OCI-M1 (cell line): Measurements from ENCODE around the gene PRR3.

Experiments
- DNase-seq: peaks from one replicate; lab custom pipeline; 2025; lab: John Stamatoyannopoulos, UW

Gene PRR3

GRCh38 chr6:30537931-30538330, 19.2 kb upstream of the PRR3 start:
- no peak for DNase-seq

DNA sequence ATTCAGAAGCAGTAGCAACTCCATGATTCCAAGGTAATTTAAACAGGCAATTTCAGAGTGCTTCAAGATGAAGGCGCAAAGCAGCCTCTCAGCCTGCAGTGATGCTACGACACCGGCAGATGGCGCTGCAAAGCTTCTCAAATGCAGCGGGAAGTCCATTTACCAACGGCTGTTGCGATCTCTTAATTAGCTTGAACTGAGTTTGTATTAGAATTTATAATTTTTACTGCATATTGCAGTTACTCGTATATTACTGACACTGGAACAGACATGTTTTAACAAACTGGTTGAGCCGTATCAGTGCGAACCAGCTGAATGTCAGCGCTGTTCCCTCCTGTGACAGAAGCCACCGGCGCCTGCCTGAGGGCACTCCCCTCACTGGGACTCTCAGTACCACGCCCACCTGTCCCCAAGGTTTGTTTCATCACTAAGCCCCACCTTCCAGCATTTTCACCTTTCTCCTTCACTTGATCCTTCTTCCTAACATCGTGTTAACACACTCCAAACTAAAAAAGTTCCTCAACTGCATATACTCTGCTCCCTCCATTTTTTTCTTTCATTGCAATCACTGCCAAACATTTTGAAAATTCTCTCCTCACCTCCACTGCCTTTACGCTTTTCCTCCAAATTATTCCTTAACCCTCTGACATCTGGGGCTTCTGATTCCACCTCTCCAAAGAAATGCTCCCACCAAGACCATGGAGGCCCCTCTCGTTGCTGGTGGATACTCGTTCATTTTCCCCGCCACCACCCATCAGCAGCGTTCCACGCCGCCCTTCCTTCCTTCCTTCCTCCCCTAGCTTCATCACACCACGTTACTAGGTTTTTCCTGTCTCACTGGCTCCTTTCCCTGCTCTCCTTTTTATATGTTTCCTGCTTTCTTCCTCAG, 15.3 kb upstream of the PRR3 start:
- DNase-seq: peak; percentile 94

DNA sequence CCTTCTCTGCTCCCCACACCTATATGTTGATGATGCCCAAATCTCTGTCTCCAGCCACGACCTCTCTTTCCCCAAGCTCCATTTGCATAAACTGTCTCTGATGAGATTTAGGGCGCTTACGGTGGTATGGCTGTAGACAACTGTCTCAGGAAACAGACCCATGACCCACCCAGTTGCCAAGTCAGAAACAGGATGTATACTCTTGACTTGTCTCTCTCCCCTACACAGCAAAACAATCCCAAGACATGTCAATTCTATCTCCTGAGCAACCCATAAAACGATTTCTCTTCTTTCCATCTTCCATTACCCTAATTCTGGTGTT, 14.7 kb upstream of the PRR3 start:
- no peak for DNase-seq

DNA sequence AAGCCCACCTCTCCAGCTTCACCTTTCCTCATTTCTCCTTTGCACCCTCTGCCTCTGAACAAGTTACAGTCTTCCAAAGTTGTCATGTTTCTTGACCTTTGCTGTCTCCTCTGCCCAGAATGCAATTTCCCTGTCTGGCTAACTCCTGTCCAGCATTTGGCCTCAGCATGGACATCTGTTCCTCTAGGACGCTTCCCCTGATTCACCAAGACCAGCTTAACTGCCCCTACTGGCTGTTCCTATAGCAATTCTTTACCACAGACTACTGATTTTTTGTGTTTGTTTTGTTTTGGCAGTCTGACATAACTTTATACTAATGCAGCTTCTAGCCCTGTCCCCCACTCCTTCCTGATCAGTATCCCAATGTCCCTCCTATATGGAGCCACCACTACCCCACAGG, 14.2 kb upstream of the PRR3 start:
- no peak for DNase-seq

- DNase-seq: no peak
Measured at GRCh38 chr6:30543821-30544220, 13.3 kb upstream of the PRR3 start.

DNA sequence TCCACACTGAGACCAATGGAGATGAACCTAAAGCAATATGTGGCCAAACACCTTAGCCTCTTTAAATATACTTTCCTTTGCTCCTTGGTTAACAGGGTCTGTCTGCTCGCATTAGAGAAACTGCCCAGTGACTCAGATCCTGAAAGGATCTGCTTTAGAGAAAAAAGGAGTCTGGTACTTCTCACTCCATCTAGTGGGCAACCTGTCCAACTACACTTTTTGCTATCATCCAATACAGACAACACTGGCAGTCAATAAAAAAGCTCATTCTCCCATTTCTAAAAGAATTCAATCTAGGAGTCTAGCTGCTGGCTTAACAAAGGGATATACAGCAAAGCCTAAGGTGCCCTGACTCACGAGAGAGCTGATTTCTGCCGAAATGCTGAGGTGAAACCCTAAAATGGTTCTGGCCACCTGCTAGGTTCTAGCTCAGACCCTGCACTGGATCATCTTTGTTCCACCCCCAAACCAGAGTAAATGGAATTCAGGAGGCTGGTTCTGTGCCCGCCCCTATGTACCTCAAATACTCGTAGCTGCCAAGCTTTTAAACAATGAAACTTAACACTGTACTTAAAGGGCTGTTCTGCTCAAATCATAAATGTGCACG, 12.3 kb upstream of the PRR3 start:
- peak; percentile 85 for DNase-seq

GRCh38 chr6:30547454-30547853, 9.6 kb upstream of the PRR3 start:
- DNase-seq: no peak

- DNase-seq: no peak
Measured at GRCh38 chr6:30548375-30548774, 8.7 kb upstream of the PRR3 start.

DNA sequence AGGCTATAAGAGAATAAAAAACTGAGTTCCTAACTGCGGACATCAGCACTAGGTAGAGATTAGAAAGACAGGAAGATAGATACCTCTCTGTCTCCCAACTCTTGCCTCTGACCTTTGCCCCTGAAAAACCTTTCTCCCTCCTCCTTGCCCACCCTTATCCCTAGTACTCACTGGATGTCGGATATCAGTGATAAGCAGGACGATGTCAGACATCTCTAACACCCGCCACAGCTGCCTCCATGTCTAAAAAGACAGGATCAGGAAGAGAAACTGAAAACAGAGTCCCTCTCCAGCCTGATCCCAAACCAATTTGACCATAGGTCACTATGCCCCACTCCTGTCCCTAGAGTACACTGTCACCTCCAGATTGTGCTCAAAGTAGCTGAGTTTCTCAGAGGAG, 2.7 kb upstream of the PRR3 start:
- DNase-seq: no peak

- DNase-seq: no peak
Measured at GRCh38 chr6:30554962-30555815, 1.9 kb upstream of the PRR3 start.

DNA sequence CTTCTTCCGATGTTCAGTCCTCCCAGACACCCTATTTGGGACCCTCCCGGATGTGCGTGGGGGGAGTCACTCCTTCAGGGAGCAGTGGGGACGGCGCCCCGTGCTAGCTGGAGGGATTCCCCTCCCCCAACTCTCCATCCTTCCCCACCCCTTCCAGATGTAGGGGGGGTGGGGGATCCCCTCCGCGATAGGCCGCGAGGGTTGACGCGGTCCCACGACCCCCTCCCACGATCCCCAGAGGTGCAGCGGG, 1.4 kb upstream of the PRR3 start:
- no peak for DNase-seq

- DNase-seq: peak; percentile 96
Measured at GRCh38 chr6:30556066-30556905, 809 bp upstream of the PRR3 start, which contains the start of gene GNL1. TSS of gene GNL1 (minus strand) at chr6:30556489. CDS start at chr6:30556203, 286 bp downstream.

- no peak for DNase-seq
Measured at GRCh38 chr6:30557683-30557981, 537 bp downstream of the PRR3 start.

DNA sequence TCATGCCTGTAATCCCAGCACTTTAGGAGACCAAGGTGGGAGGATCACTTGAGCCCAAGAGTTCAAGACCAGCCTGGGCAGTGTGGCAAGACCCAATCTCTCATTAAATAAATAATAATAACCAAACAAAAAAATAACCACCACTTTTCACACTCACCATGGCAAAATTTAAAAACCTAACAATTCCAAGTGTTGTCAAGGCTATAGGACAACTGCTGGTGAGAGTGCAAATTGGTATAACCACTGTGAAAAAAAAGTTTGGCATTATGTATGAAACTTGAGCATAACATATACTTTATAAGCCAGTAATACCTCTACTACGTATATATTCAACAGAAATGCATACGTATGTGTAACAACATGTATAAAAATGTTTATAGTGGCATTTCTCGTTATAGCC, 3.8 kb downstream of the PRR3 start:
- DNase-seq: no peak

DNA sequence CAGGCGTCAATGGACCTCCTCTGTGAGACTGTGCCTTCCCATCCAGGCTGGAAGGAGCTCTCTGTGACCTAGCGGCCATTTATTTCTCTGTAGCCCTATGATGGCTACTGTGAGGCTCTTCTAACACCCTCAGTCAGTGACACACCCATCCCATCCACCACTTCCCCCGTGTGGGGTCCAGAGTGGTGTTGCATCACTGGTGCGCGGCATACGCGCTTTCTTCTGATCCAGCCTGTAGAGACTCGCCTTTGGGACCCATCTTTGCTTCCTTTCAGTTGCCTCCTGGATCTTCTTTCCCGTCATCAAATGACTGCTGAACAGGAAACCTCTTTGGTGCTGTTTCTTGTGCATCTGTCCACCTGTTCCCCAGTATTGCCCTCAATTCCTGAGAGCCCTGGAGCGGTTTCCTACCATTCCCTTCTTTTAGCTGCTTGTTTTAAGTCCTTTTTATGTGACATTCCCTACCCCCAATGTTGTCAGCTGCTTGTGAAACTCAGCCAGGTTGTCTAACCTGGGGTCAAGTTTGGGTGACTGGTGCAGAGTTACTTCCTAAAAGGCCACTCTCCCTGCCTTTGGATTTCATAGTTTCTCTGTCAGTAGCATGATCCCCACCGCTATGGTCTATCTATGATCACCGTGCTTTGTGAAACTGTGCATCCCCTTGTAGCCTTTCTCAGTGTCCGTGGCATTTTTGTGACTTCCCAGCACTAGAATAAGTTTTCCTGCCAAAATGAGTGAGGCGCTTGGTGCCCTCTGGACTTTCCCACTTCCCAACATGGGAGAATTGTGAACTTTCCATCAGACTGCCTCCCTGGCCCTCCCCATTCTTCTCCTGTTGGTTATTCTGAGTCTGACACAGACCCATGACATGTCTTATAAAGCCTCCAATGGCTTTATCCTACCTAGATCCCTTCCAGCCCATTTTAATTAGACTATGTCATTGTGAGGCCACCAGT, 5.7 kb downstream of the PRR3 start:
- no peak for DNase-seq

- DNase-seq: no peak
Measured at GRCh38 chr6:30564114-30564513, 7.0 kb downstream of the PRR3 start.

DNA sequence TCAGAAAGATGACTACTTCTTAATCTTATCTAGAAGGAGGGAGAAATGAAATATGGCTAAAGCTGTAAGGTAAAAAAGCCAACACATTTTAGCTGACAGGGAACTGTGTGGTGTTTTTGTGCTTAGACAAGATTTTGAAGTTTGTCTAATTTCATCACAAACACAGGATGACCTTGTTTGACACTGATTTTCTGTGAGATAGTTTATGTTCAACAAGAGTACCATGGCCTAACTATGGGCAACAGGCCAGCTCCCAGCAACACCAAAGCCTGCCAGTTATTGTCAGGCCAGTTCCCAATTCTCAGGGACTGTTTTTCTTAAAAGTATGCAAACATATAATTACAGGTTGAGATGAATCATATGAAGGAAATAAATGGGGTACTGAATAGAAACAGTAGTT, 8.7 kb downstream of the PRR3 start:
- no peak for DNase-seq

GRCh38 chr6:30568245-30568644, 11.2 kb downstream of the PRR3 start:
- DNase-seq: no peak

DNA sequence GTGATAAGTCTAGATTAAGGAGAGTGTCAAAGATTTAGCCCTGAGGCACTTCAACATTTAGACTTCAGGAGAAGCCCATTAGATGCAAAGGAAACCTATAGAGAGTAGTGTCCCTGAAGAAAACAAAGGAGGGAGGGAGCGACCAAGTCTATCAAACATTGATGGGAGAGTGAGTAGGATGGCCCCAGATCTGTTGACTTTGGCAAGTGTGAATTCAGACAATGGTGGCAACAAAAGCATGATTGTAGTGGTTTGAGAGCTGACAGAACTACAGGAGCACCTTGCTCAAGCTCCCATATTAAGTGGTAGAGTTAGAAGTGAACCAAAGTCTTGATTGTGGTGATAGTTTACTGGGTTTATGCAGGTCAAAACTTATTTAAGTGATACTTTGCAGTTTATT, 13.2 kb downstream of the PRR3 start:
- no peak for DNase-seq

- DNase-seq: no peak
Measured at GRCh38 chr6:30570740-30571074, 13.6 kb downstream of the PRR3 start.

- peak; percentile 99 for DNase-seq
Measured at GRCh38 chr6:30571075-30571761, 14.1 kb downstream of the PRR3 start, which contains the start of gene ABCF1. TSS of gene ABCF1 (plus strand) at chr6:30571442. CDS start at chr6:30571488, 46 bp downstream.
